Adipocyte (in vitro differentiated cells): Measurements from ENCODE around the gene GPX4.

ENCODE experiments used
- DNase-seq: peaks from one replicate; pipeline ENCODE4 v3.0.0-alpha.2; 2015; ENCODE audit warnings: low read depth
- H3K27me3 ChIP-seq: replicated peaks from 2 replicates; pipeline ENCODE4 v1.7.0; 2013; ENCODE audit warnings: mild to moderate bottlenecking, low read length, moderate library complexity; ENCODE audit not compliant: control insufficient read depth, insufficient read depth
- H3K36me3 ChIP-seq: 2 replicates; pipeline ENCODE4 v1.7.0; 2013; ENCODE audit warnings: low read length, mild to moderate bottlenecking, moderate library complexity; ENCODE audit not compliant: control insufficient read depth, insufficient read depth, severe bottlenecking
- H3K4me1 ChIP-seq: 2 replicates; pipeline ENCODE4 v1.7.0; 2013; ENCODE audit warnings: mild to moderate bottlenecking, low read length, moderate library complexity; ENCODE audit not compliant: control insufficient read depth, insufficient read depth
- H3K4me3 ChIP-seq: 2 replicates; pipeline ENCODE4 v1.7.0; 2013; ENCODE audit warnings: mild to moderate bottlenecking, low read length, moderate library complexity
- H3K9ac ChIP-seq: 2 replicates; pipeline ENCODE4 v1.7.0; 2013; ENCODE audit warnings: mild to moderate bottlenecking, low read length, moderate library complexity
- H3K9me3 ChIP-seq: 2 replicates; pipeline ENCODE4 v1.7.0; 2013; ENCODE audit warnings: mild to moderate bottlenecking, low read length, moderate library complexity; ENCODE audit not compliant: control insufficient read depth

The GPX4 gene

GRCh38 chr19:1070931-1071791, 32.6 kb upstream of the GPX4 start:
- no peak overlapping the region for H3K9ac ChIP-seq
- no peaks in the 10 kb centered on the region for H3K4me1 ChIP-seq
- DNase-seq = peak; percentile 43
- no peaks in the 10 kb centered on the region for H3K9me3 ChIP-seq
- H3K27me3 ChIP-seq = peaks cover 35% of the 10 kb centered on the region
- no peaks in the 10 kb centered on the region for H3K36me3 ChIP-seq
- no peak overlapping the region for H3K4me3 ChIP-seq

GRCh38 chr19:1072371-1073015, 31.3 kb upstream of the GPX4 start:
- Histone ChIP-seq H3K27me3 (peaks cover 28% of the 10 kb centered on the region), H3K36me3 (no peaks in the 10 kb centered on the region), H3K4me1 (no peaks in the 10 kb centered on the region), H3K9ac (no peak overlapping the region), H3K4me3 (no peak overlapping the region), H3K9me3 (no peaks in the 10 kb centered on the region)
- no peak for DNase-seq

- DNase-seq = no peak
- Histone ChIP-seq H3K4me1 (no peaks in the 10 kb centered on the region), H3K9ac (no peak overlapping the region)
Measured at GRCh38 chr19:1073063-1073955, 30.5 kb upstream of the GPX4 start.

GRCh38 chr19:1073956-1074517, 29.8 kb upstream of the GPX4 start:
- peaks cover 18% of the 10 kb centered on the region for H3K27me3 ChIP-seq
- no peaks in the 10 kb centered on the region for H3K9me3 ChIP-seq
- DNase-seq = no peak
- H3K9ac ChIP-seq = no peak overlapping the region
- H3K4me1 ChIP-seq = no peaks in the 10 kb centered on the region
- no peaks in the 10 kb centered on the region for H3K36me3 ChIP-seq
- H3K4me3 ChIP-seq = no peak overlapping the region

More at GRCh38 chr19:1073063-1073955, 30.5 kb upstream of the GPX4 start:
- H3K9me3 ChIP-seq = no peaks in the 10 kb centered on the region
- H3K36me3 ChIP-seq = no peaks in the 10 kb centered on the region
- H3K4me3 ChIP-seq = no peak overlapping the region
- H3K27me3 ChIP-seq = peaks cover 26% of the 10 kb centered on the region

GRCh38 chr19:1074544-1075283, 29.1 kb upstream of the GPX4 start:
- no peak for DNase-seq
- H3K27me3 ChIP-seq = peaks cover 12% of the 10 kb centered on the region
- H3K9me3 ChIP-seq = no peaks in the 10 kb centered on the region
- H3K4me3 ChIP-seq = no peak overlapping the region
- no peaks in the 10 kb centered on the region for H3K4me1 ChIP-seq
- H3K36me3 ChIP-seq = no peaks in the 10 kb centered on the region
- H3K9ac ChIP-seq = no peak overlapping the region

GRCh38 chr19:1076046-1076386, 27.8 kb upstream of the GPX4 start:
- Histone ChIP-seq H3K9ac (no peak overlapping the region), H3K4me1 (no peaks in the 10 kb centered on the region), H3K4me3 (no peak overlapping the region), H3K27me3 (peaks cover 3% of the 10 kb centered on the region), H3K9me3 (no peaks in the 10 kb centered on the region), H3K36me3 (no peaks in the 10 kb centered on the region)
- DNase-seq = no peak

- no peaks in the 10 kb centered on the region for H3K9me3 ChIP-seq
- DNase-seq = no peak
- no peaks in the 10 kb centered on the region for H3K4me1 ChIP-seq
- H3K9ac ChIP-seq = no peak overlapping the region
- peaks cover 3% of the 10 kb centered on the region for H3K27me3 ChIP-seq
- no peaks in the 10 kb centered on the region for H3K36me3 ChIP-seq
- no peak overlapping the region for H3K4me3 ChIP-seq
Measured at GRCh38 chr19:1076951-1077350, 26.8 kb upstream of the GPX4 start.

GRCh38 chr19:1079566-1080111, 24.2 kb upstream of the GPX4 start:
- Histone ChIP-seq H3K36me3 (no peaks in the 10 kb centered on the region), H3K27me3 (no peaks in the 10 kb centered on the region), H3K9ac (no peak overlapping the region), H3K9me3 (no peaks in the 10 kb centered on the region), H3K4me3 (no peak overlapping the region), H3K4me1 (no peaks in the 10 kb centered on the region)
- no peak for DNase-seq

- Histone ChIP-seq H3K4me3 (no peak overlapping the region), H3K36me3 (no peaks in the 10 kb centered on the region), H3K9me3 (no peaks in the 10 kb centered on the region), H3K27me3 (no peaks in the 10 kb centered on the region), H3K4me1 (no peaks in the 10 kb centered on the region), H3K9ac (no peak overlapping the region)
- DNase-seq = no peak
Measured at GRCh38 chr19:1080360-1081161, 23.2 kb upstream of the GPX4 start.
